ENCODE measurements around the gene INO80. TPM values are rescaled to one million over a fixed set of nuclear protein-coding genes. Genes with fewer than 3 reads are reported as not detected.
"Not testable (repeated sequence)": the region's sequence is repeated elsewhere in the genome, so short reads cannot be mapped to it uniquely, and the experiment has no call there.

INO80 gene
- total RNA-seq, 4 donors from 2014 or later, result 22.3 to 44.3 (median 31.1) TPM

GRCh38 chr15:41080144-41080543, 35.9 kb downstream of the INO80 start:
- H3K4me3 ChIP-seq (ENCODE audit: low read depth, poor library complexity, severe bottlenecking), result no peak overlapping the region
- no peak for DNase-seq (ENCODE audit: low spot score in 2 of 2)
- intact Hi-C loops (cut with DNase I; ENCODE audit: low total_unique reads), result no loop called here
- 97 to 100% methylated on average over 1 of the region's 1 CpG for WGBS, 2 donors
- TF ChIP-seq, protein P1, sequence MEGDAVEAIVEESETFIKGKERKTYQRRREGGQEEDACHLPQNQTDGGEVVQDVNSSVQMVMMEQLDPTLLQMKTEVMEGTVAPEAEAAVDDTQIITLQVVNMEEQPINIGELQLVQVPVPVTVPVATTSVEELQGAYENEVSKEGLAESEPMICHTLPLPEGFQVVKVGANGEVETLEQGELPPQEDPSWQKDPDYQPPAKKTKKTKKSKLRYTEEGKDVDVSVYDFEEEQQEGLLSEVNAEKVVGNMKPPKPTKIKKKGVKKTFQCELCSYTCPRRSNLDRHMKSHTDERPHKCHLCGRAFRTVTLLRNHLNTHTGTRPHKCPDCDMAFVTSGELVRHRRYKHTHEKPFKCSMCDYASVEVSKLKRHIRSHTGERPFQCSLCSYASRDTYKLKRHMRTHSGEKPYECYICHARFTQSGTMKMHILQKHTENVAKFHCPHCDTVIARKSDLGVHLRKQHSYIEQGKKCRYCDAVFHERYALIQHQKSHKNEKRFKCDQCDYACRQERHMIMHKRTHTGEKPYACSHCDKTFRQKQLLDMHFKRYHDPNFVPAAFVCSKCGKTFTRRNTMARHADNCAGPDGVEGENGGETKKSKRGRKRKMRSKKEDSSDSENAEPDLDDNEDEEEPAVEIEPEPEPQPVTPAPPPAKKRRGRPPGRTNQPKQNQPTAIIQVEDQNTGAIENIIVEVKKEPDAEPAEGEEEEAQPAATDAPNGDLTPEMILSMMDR (IDR thresholded peaks at IDR 0.05), result no peak
- TF ChIP-seq POLR2A (IDR thresholded peaks at IDR 0.05), result no peak

DNA sequence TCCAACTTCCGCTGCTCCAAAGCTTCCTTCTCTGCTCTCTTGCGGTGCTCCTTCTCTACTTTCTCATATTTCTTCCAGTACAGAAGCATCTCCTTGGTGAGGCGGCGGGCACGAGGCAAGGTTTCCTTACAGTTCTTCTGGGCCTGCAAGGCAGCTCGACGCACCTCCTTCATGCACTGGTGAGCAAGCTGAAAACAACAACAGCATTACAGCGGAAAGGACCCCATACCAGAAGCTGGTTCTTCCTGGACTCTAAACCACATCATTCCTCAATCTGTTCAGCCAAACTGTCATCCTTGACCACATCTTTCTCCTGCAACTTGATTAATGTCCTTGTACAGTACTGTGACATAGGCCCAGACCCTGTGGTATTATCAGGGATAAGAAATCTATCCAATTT, 36.4 kb downstream of the INO80 start:
- no peak overlapping the region for H3K4me3 ChIP-seq (ENCODE audit: low read depth, poor library complexity, severe bottlenecking)
- WGBS, 2 donors, result 87 to 88% methylated on average over 8 of the region's 8 CpGs
- DNase-seq (ENCODE audit: low spot score in 2 of 2), result no peak
- intact Hi-C loops (cut with DNase I; ENCODE audit: low total_unique reads), result no loop called here
- TF ChIP-seq, protein P1 (IDR thresholded peaks at IDR 0.05), result no peak
- TF ChIP-seq POLR2A (IDR thresholded peaks at IDR 0.05), result no peak

- 93 to 94% methylated on average over 5 of the region's 5 CpGs for WGBS, 2 donors
- H3K4me3 ChIP-seq (ENCODE audit: low read depth, poor library complexity, severe bottlenecking); DNase-seq (ENCODE audit: low spot score in 2 of 2); intact Hi-C loops (cut with DNase I; ENCODE audit: low total_unique reads): not testable (repeated sequence)
Observed at GRCh38 chr15:41078879-41079278, 37.2 kb downstream of the INO80 start.

- no peak for DNase-seq (ENCODE audit: low spot score in 2 of 2)
- H3K4me3 ChIP-seq (ENCODE audit: low read depth, poor library complexity, severe bottlenecking), result no peak overlapping the region
- WGBS, 2 donors, result 93 to 95% methylated on average over 7 of the region's 7 CpGs
- TF ChIP-seq, protein P1 (IDR thresholded peaks at IDR 0.05), result no peak
- no peak for TF ChIP-seq POLR2A (IDR thresholded peaks at IDR 0.05)
- intact Hi-C loops (cut with DNase I; ENCODE audit: low total_unique reads), result no loop called here
Observed at GRCh38 chr15:41078125-41078524, 38.0 kb downstream of the INO80 start.

DNA sequence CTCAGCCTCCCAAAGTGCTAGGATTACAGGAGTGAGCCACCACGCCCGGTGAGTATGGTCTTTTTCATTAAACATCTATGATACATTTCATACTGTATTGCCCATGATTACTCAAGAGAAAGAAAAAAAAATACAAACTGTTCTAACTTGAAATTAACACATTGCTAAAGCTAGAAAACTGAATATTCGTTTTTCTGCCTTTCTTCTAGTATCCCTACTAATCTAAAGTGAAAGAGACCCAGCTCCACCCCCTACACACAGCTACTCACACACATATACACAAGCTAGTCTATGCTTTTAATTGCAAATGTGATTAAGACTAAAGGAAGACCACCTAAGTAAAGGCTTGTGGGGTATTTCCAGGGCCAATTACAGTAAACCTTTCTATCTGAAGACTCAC, 43.1 kb downstream of the INO80 start:
- intact Hi-C loops (cut with DNase I; ENCODE audit: low total_unique reads), result no loop called here

GRCh38 chr15:41072013-41072412, 44.1 kb downstream of the INO80 start:
- 94 to 97% methylated on average over 3 of the region's 3 CpGs for WGBS, 2 donors

More for the DNA sequence above, 43.1 kb downstream of the INO80 start:
- DNase-seq (ENCODE audit: low spot score in 2 of 2), result no peak
- 92 to 96% methylated on average over 3 of the region's 3 CpGs for WGBS, 2 donors
- TF ChIP-seq, protein P1 (IDR thresholded peaks at IDR 0.05), result no peak
- TF ChIP-seq POLR2A (IDR thresholded peaks at IDR 0.05), result no peak
- H3K4me3 ChIP-seq (ENCODE audit: low read depth, poor library complexity, severe bottlenecking), result no peak overlapping the region

More at GRCh38 chr15:41072013-41072412, 44.1 kb downstream of the INO80 start:
- H3K4me3 ChIP-seq (ENCODE audit: low read depth, poor library complexity, severe bottlenecking), result no peak overlapping the region
- intact Hi-C loops (cut with DNase I; ENCODE audit: low total_unique reads), result no loop called here
- no peak for TF ChIP-seq POLR2A (IDR thresholded peaks at IDR 0.05)
- TF ChIP-seq, protein P1 (IDR thresholded peaks at IDR 0.05), result no peak
- no peak for DNase-seq (ENCODE audit: low spot score in 2 of 2)
